ENCODE data around the gene SRSF9.

DNA sequence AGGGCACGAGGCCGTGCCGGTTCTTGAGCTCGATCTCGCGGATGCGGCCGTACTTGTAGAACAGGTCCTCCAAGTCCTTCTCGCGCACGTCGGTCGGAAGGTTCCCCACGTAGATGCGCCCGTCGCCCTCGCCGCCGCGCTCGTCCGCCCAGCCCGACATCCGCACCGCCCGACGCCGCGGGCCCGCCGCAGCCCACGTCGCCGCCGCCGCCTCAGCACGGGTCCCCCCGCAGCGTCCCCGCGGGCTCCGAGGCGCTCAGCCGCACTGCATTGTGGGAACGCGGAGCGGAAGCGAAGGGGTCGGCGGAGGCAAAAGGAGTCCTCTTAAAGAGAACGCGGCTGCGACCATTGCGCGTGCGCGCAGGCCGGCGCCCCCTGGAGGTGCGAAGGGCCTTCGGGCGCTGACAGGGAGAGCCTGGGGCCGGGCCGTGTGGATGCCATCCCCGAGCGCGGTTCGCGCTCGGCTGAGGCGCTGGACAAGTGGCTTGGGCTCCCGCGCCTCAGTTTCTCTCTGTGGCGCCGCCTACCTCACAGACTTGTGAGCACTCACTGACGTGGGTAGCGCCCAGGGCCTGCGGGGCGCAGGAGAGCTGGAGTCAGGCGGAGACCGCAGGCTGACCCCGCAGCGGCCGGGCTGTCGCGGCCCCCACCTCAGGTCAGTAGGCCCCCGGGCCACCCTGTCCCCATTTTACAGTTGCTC lies at the start of gene SRSF9:
- no peak; the same call in 1 of the 2 replicates for TF ChIP-seq GATA2 (IDR thresholded peaks at IDR 0.05; ENCODE audit: low read depth, low read length)
- TF ChIP-seq GATA3 (IDR thresholded peaks at IDR 0.05; ENCODE audit: low read depth, low read length): no peak

All from SH-SY5Y (cell line).